NCI-H2107 (cell line): ENCODE data around the gene KCNQ5.
"Not testable (repeated sequence)": the region's sequence is repeated elsewhere in the genome, so short reads cannot be mapped to it uniquely, and the experiment has no call there.

Experiments
- DNase-seq: peaks from one replicate; lab custom pipeline; 2025; lab: John Stamatoyannopoulos, UW

The KCNQ5 gene

GRCh38 chr6:72844614-72845013, 222.8 kb downstream of the KCNQ5 start:
- DNase-seq = no peak

GRCh38 chr6:72849346-72849745, 227.5 kb downstream of the KCNQ5 start:
- DNase-seq = no peak

- DNase-seq = no peak
Observed at GRCh38 chr6:72850040-72850439, 228.2 kb downstream of the KCNQ5 start.

- no peak for DNase-seq
Observed at GRCh38 chr6:72850469-72850868, 228.6 kb downstream of the KCNQ5 start.

GRCh38 chr6:72855471-72855870, 233.6 kb downstream of the KCNQ5 start:
- no peak for DNase-seq

GRCh38 chr6:72856801-72857200, 234.9 kb downstream of the KCNQ5 start:
- no peak for DNase-seq

GRCh38 chr6:72857791-72858585, 236.1 kb downstream of the KCNQ5 start:
- DNase-seq = no peak

- DNase-seq = no peak
Observed at GRCh38 chr6:72861059-72861458, 239.2 kb downstream of the KCNQ5 start.

GRCh38 chr6:72861935-72862432, 240.1 kb downstream of the KCNQ5 start:
- DNase-seq = no peak

- DNase-seq = no peak
Observed at GRCh38 chr6:72863131-72863530, 241.3 kb downstream of the KCNQ5 start.

GRCh38 chr6:72864236-72864635, 242.4 kb downstream of the KCNQ5 start:
- DNase-seq = no peak

- DNase-seq = no peak
Observed at GRCh38 chr6:72864799-72865198, 242.9 kb downstream of the KCNQ5 start.

GRCh38 chr6:72865467-72865866, 243.6 kb downstream of the KCNQ5 start:
- DNase-seq = no peak

GRCh38 chr6:72869621-72870020, 247.8 kb downstream of the KCNQ5 start:
- no peak for DNase-seq

GRCh38 chr6:72873433-72873832, 251.6 kb downstream of the KCNQ5 start:
- no peak for DNase-seq

GRCh38 chr6:72876256-72876655, 254.4 kb downstream of the KCNQ5 start:
- no peak for DNase-seq

GRCh38 chr6:72886170-72886569, 264.3 kb downstream of the KCNQ5 start:
- no peak for DNase-seq

GRCh38 chr6:72890233-72890632, 268.4 kb downstream of the KCNQ5 start:
- DNase-seq = no peak

- DNase-seq = no peak
Observed at GRCh38 chr6:72890671-72891070, 268.8 kb downstream of the KCNQ5 start.

GRCh38 chr6:72892901-72893300, 271.0 kb downstream of the KCNQ5 start:
- DNase-seq = no peak

GRCh38 chr6:72894091-72894490, 272.2 kb downstream of the KCNQ5 start:
- no peak for DNase-seq

- not testable (repeated sequence) for DNase-seq
Observed at GRCh38 chr6:72898313-72898712, 276.4 kb downstream of the KCNQ5 start.

- DNase-seq = no peak
Observed at GRCh38 chr6:72905705-72906478, 284.0 kb downstream of the KCNQ5 start.
